SHP77 treated with DMSO at 0.1 percent for 48 hours (cell line): ENCODE data around the gene RAB10.
A peak's percentile ranks its signal among the peaks of the same experiment; 100 is the strongest.
"Not testable (repeated sequence)": the region's sequence is repeated elsewhere in the genome, so short reads cannot be mapped to it uniquely, and the experiment has no call there.

Experiments
- DNase-seq: peaks from one replicate; lab custom pipeline; 2025; lab: John Stamatoyannopoulos, UW

RAB10 gene

DNA sequence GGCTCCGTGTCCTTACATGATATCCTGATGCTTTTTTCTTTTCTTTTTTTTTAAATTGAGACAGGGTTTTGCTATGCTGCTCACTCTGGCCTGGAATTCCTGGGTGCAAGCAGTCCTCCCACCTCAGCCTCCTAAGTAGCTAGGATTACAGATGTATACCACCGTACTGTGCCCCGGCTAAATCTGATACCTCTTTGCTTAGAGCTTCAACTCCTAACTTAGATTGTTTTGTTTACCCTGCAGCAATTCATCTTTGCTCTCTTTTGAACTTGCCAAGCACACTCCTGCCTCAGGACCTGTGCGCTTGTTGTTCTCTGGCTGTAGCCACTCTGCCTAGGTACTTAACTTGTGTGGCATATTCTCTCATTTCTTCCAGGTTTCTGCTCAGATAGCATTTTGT, 24.5 kb downstream of the RAB10 start:
- DNase-seq = no peak

DNA sequence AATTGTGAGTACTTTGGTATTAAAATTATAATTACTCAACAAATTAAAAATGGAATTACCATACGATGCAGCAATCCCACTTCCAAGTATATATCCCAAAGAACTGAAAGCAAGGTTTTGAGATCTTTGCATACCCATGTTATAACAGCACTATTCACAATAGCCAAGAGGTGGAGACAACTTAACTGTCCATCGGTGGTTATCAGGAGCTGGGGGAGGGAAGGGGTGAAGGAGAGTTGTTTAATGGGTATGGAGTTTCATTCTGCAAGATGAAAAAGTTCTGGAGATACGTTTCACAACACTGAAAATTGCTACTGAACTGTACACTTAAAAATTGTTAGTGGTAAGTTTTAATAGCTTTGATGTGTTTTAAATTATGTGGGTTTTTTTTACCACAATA, 25.7 kb downstream of the RAB10 start:
- DNase-seq = no peak

DNA sequence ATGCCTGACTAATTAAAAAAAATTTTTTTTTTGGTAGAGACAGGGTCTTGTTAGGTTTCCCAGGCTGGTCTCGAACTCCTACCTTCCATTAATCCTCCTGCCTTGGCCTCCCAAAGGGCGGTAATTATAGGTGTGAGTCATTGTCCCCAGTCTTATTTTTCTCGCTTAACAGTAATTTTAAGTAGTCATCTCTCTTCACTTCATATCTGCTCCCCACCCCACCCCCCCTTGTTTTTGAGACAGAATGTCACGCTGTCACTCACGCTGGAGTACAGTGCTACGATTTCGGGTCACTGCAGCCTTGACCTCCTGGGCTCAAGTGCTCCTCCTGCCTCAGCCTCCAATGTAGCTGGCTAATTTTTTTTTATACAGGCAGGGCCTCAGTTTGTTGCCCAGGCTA, 27.7 kb downstream of the RAB10 start:
- no peak for DNase-seq

DNA sequence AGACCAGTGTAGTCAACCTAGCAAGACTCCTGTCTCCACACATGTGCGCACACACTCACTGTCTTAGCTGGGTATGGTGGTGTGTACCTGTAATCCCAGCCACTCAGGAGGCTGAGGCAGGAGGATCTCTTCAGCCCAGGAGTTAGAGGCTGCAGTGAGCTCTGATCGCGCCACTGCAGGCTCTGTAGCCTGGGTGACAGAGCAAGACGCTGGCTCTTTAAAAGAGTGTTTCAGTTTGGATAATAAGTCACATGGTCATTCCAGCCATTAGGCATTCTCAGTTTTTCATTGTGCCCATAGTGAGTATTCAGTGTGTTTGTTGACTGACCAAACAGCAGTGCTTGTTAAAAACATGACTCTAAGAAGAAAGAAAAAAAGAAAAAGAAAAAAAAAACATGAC, 31.0 kb downstream of the RAB10 start:
- DNase-seq = no peak

DNA sequence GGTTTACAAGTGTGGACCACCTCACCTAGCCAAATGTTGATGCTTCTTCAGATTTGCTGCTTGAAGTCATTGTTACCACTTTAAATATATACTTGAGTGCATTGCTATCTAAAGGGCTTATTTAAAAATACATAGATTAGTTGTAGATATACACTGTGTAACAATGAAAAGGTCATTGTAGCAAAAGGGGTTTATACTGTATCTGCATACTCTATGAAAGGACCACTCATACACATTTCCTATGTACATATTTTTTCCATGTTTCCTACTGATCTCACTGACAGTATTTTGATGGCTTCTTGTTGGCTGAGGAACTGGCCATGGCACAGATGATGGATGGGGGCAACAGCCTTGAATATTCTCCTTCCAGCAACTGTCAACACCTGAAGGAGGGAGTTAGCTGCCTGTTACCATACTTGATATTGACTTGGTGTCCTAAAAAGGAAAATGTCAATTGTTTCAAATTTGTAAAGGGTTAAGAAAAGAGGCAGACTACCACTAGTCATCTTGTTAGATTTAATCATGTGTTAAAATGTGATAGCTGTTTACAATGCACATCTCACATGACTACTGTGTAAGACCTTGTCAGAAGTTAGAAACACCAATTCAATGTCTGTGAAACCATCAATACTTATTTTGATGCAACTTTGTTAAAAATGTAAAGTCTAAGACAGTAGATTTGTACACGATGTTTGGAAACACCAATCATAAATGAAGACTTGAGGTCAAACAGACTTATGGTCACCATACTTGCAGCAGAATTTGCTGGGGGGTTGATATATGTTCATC, 33.5 kb downstream of the RAB10 start:
- DNase-seq = no peak

DNA sequence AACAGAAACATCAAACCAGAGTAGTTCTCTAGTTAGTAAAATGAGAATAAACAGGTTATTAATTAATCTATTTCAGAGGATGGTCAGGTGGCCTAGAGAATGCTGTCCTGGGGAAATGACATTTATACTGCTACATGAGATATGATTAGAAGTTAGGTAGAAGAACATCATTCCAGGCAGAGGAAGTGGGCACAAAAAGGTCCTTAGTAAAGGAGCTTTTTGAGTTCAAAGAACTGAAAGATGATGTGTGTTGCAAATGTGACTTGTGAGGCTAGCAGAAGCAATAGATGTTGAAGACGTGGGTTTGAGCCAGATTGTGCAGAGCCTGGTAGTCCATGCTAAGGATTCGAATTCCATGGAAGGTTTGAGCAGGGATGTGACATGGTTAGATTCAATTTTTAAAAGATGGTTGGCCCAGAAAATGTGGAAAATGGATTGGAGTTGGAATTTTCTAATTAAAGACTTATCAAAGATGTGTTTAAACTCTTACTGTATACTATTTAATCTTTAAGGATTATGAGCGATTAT, 34.2 kb downstream of the RAB10 start:
- no peak for DNase-seq

DNA sequence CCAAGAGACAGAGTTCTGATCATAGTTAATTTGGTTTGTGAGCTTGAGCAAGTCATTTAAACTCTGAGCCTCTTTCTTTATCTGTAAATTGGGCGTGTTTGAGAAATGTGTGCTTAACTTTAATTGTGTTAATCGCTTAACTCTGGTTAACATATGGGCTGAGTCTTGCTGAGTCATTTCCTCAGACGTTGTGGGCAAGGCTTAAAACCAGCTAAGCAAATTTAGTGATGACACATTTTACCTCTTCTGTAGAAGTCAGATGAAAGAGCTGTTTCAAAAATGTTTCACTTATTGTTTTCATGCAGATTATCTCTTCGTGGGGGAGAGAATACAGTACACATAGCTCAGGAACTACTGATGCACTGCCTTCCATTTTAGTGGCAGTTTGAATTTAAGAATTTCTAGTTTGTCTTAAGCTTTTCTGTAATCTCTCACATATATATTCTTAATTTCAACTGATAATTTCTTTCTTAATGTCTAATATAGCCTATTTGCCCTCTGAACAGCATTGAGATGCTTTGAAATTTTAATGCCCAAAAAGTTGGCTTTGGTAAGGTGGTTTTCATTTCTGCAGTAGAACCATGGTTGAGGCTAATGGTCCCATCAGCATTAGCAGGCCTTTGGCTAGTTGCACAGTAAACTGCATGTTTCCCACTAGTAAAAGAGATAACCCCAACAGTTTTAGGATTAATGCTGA, 34.9 kb downstream of the RAB10 start:
- no peak for DNase-seq

DNA sequence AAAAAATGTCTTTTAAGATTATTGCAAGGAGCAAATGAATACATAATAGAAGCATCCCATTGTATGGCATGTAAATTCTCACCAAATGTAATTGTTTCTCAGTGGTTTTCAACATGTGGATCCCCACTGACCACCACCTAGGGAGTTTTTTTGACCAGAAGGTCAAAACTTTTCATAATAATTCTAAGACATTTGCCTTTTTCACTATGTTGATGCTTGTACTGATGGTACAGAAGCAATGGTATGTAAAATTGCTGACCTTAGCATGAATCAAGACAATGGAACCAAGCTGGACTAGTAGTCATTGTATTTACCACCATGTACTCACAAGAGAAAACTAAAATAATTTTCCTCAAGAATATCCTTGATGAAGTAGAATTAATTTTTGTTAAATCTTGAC, 36.8 kb downstream of the RAB10 start:
- no peak for DNase-seq

DNA sequence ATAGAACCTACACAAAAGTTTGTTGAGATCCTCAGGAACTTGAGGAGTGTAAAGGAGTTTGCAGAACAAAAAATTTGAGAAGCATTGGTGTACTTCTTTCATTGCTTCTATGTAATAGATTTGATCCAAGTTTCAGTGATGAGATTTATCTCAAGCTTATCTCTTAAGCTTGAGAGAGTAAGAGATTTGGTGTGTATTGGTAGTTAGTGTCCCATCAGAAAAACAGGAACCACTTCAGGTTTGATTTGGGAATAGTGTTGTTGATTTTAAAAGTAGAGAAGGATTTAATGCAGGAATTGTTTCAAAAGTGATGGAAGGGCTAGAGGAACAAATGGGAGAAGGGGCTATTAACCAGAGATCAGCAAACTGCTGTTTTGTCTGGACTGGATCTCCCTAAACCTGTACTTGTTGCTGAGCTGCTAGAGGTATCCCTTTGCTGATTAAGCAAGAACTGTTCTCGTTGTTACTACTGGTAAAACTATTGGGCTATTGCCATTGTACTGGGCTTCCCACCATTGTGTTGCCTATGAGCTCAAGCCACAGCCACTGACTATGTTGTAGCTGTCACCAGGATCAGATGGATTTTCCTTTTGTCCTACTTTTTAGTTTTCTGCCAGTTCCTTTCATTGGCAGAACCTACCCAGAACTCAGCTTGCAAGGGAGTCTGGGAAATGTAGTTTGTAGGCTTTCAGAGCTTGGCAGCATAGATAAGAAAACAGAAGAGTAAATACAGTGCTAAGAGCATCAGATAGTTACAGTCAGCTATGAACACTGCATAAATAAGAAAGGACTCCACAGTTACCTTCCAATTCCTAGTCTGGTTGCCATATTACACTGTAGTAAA, 39.3 kb downstream of the RAB10 start:
- no peak for DNase-seq

DNA sequence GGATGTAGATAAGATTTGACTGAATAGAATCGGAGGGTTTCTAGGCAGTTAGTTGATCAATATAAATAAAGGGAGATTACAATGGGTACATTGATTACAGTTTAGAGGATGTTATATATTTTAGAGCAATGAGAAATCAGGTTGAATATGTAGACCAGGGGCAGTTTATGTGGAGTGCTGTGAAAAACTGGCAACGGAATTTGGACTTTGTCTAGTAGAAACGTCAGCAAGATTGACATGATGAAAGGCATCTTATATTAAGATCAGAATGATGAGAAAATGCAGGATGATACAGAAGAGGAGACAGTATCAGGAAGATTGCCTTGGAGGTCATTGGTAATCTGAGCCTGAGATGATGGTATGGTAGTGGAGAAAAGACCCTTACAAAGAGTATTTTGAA, 39.9 kb downstream of the RAB10 start:
- DNase-seq = no peak

DNA sequence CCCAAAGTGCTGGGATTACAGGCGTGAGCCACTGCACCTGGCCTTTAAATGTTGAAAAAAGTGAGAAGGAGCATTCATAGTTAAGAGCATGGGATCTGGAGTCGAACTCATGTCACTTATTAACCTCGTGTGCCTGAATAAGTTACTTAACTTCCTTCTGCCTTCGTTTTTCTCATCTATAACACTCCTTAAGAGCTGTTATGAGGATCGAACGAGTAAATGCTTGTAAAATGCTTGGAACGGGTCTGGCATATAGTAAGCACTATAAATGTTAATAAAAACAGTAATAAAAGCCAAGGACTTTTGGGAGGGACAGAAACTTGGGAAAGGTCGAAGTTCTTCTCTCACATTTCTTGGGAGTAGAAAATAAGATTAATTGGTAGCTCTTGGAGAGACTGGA, 40.8 kb downstream of the RAB10 start:
- no peak for DNase-seq

DNA sequence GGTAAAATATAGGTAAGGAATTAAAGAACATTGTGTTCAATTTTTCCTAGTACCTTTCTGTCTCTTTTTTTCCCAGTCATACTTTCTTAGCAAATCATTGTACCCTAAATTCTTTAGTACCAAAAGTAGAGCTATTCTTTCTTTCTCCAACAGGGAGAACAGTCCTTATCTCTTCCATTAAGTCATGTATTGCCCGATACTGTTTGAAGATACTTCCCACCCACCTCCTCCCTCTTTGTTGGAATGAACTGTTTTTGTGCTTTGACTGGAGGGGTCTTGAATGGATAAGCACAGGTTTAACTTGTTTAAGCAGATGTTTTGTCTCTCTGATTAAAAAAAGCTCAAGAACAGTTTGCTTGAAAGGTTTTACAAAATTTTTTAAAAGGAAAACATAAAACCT, 41.3 kb downstream of the RAB10 start:
- DNase-seq = no peak

DNA sequence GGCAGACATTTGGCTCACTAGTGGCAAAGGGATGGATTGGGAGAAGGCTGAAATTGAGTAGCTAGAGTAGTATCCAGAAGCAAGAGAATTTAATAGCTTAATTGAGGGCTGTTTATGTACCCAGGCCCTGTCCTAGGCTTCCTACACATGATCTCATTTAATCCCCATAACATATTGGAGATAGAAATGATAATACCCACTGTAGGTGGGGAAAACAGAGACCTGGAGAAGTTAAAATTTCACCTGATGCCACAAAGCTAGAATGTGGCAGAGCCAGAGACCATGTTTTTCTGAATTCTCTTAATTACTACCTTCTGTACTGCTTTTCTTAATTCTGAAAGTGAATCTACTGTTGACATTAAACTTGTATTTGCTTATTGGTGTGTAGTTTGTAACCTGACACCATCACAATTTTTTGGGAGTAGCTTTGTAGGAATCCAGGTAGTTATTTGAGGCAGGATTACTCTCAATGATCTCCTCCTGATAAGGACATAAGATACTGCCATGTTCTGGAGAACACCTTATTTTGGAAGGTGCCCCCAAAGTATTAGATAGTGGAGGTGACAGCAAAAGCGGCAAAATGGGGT, 42.2 kb downstream of the RAB10 start:
- DNase-seq = peak; percentile 1

DNA sequence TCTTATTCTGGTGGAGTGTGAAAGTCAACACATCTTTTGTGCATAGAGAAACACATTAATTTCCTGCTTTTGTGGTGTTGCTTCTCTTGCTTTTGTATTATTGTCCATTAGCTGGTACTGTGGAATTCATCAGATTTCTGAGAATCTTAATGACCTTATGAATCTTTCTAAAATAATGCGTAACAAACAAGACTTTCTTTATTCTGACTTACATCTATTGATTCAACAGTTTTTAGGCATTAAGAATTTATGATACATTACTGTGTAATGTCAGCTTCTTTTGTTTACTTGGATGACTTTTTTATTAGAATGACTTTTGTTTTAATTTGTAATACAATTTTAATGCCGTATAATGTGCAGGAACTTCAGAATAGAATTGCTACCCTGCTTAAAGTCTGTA, 43.4 kb downstream of the RAB10 start:
- DNase-seq = no peak

DNA sequence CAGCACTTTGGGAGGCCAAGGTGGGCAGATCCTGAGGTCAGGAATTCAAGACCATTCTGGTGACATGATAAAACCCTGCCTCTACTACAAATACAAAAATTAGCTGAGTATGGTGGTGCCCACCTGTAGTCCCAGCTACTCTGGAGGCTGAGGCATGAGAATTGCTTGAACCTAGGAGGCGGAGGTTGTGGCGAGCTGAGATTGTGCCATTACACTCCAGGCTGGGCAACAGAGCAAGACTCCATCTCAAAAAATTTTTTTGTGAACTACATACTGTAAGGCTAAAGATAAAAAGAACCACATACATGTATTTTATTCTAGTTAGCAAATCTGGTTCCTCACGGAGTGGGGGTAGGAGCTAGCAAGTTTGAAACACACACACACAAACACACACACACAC, 45.1 kb downstream of the RAB10 start:
- DNase-seq = no peak

DNA sequence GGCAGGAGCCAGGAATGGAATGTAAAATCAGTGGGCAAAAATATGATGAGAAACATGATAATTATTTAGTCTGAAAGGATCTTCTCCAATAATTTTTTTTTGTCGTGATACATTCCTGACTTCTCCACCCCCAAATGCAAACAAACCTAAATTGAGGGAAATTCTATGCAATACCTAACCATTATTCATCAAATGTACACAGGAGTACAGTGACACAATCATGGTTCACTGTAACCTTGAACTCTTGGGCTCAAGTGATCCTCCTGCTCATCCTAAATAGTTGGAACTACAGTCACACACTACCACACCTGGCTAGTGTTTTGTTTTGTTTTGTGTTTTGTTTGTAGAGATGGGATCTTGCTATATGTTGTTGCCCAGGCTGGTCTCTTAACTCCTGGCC, 46.5 kb downstream of the RAB10 start:
- DNase-seq = no peak

DNA sequence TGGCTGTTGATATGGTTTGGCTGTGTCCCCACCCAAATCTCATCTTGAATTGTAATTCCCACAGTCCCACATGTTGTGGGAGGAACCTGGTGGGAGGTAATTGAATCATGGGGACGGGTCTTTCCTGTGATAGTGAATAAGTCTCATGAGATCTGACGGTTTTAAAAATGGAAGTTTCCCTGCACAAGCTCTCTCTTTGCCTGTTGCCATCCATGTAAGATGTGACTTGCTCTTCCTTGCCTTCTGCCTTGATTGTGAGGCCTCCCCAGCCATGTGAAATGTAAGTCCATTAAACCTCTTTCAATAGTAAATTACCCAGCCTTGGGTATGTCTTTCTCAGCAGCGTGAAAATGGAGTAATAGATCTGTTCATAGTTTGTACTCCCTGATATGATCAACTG, 47.0 kb downstream of the RAB10 start:
- DNase-seq = not testable (repeated sequence)

DNA sequence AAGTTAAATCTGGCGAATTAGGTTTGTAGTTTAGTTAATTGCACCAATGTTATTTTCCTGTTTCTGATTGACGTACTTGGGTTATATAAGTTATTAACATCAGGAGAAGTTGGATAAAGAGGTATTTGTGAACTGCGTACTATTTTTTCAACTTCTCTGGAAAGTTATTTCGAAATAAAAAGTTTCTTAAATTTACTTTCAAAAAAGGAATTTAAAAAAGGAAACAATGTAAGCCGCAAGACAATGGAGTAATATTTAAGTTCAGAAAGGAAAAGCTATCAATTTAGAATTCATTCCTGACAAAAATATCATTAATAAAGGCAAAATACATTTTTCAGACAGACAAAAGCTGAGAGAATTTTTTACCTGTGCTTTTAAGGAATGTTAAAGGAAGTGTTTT, 47.7 kb downstream of the RAB10 start:
- no peak for DNase-seq

DNA sequence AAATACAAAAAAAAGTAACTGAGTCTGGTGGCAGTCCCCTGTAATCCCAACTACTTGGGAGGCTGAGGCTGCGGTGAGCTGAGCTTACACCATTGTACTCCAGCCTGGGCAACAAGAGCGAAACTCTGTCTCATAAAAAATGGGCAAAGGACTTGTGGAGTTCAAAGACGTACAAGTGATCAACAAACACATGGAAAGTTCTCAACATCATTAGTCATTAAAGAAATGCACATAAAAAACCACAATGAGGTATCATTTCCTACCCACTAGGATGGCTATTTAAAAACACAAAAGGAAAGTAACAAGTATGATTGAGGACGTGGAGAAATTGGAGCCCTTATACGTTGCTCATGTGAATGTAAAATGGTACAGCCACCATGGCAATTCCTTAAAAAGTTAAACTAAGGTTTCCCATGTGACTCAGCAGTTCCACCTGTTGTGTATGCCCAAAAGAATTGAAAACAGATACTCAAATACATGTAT, 52.3 kb downstream of the RAB10 start:
- no peak for DNase-seq

DNA sequence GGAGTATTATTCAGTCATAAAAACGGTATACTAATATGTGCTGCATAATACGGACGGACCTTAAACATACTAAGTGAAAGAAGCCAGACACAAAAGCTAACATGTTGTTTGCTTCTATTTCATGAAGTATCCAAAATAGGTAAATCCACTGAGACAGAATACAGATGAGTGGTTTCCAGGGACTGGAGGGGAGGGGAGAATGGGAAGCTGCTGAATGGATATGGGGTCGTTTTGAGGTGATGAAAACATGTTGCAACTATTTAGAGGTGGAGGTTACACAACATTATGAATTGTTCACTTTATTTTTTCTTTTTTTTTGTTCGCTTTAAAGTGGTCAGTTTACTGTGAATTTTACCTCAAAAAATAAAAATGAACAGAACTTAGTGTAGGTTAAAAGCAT, 52.9 kb downstream of the RAB10 start:
- DNase-seq = no peak

DNA sequence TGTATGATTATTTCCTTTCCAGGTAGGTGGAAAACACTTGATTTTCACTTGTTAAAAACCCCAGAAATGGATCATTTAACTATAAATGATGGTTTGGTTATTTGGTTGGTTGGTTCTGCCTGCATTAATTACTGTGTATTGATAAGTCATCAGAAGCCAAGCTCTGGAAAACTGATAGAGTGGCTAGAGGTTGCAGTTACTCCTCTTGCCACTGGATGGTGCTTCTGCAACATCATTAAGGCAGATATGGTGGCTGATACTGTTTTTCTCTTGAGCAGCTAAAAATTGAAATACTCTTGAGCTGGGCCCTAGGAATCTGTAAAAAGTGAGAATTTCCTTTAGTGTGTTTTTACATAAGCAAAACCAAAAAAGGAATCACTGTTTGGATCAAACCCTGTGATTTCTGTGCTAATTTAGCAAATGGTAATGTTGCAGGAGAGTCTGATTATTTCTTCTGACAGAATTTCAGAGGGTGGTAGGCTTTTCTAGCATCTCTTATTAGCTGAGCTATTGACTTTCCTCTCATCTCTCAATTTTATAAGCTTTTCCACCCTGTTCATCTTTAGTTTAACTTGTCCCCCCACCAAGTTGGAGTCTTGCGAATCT, 54.3 kb downstream of the RAB10 start:
- DNase-seq = peak; percentile 8

DNA sequence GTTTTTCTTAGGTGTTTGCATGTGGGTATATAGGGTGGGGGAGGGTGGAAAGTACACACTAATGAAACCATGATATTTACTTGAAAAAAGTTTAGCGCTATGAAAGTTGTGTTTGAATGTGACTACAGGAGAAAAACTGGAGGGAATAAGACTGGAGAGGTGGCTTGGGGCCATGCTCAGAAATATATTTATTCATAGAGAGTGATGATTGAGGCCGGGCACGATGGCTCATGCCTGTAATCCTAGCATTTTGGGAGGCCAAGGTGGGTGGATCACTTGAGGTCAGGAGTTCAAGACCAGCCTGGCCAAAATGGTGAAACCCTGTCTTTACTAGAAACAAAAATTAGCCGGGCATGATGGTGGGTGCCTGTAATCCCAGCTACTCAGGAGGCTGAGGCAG, 55.0 kb downstream of the RAB10 start:
- not testable (repeated sequence) for DNase-seq
